GM21786 (cell line): Measurements from ENCODE around the gene PLCL1.

Source experiments
- ATAC-seq: cut with Tn5 transposase; IDR thresholded peaks from one replicate; pipeline ENCODE4 v1.9.1; 2021; ENCODE audit not compliant: unreplicated experiment

The PLCL1 gene

DNA sequence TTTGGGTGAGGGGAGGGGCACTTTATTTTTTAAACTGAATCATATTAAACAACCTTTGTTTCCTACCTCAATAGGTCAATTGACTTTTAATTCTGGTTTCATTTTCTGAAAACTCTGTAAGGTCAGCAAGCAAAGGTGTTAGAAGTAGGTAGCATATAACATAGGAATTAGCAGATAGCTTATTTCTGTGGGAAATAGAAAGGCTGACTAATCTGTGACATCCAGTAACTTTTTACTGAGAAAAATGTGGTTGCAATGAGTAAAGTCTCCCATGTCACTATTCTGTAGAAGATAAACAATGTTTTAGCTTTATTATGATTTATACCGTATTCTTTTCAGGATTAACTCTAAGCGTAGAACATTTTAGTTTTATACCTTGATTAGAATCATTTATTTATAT, 240.4 kb downstream of the PLCL1 start:
- ATAC-seq = no peak

GRCh38 chr2:198045227-198045626, 240.8 kb downstream of the PLCL1 start:
- ATAC-seq = no peak

- no peak for ATAC-seq
These were observed 248.3 kb downstream of the PLCL1 start for GRCh38 chr2:198052741-198053140.

DNA sequence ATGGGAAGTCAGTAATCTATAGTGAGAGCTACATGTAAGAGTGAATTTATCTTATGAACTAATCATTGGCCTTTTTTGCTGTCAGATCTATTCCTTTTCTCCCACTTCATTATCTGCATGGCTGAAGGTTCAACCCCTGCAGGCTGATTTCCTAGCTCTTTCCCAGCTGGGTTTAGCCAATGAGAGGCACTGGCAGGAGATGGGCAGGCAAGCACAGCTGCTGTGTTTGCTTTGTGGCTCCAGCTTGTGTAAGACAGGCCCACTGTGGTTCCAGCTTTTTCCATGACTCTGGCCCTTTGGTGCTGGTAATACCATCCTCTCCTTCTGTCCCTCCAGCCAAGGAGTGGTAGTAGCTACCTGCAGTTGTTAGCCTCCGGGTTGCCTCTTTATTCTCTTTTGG, 248.8 kb downstream of the PLCL1 start:
- ATAC-seq = no peak

- ATAC-seq = no peak
These were observed 249.4 kb downstream of the PLCL1 start for GRCh38 chr2:198053776-198054175.

DNA sequence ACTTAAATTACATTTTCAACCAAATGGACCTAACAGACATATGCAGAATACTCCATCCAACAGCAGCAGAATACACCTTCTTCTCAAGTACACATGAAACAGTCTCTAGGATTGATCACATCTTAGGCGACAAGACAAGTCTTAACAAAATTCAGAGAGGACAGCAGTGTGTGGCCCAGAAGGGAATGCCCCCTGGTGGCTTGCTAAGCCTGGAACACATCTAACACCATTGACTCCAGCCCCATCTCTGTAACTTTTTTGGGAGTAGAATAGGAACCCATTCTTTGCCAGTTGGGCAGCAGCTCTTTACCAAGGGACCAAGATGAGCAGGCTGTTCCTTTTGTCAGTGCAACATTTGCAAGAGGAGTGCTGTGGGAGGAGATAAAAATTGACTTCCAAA, 249.9 kb downstream of the PLCL1 start:
- ATAC-seq = peak; percentile 89

GRCh38 chr2:198055716-198056115, 251.3 kb downstream of the PLCL1 start:
- ATAC-seq = no peak

DNA sequence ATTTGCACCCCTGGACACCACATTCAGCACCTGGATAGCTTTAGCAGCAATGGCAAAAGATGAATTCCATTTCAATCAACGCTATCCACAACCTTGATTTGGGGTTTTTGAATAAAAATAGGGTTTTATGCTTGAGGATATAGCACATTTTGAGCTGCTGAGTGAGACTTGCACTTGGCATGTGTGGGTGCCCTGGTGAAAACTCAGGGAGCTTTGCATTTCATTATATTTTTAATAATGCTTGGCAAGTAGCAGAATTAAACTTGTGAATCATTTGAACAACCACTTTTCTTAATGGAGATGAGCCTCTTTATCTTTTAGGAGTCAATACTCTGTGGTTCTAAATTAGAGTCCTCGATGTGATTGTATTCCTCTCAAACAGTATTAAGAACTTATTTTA, 252.4 kb downstream of the PLCL1 start:
- ATAC-seq = no peak

DNA sequence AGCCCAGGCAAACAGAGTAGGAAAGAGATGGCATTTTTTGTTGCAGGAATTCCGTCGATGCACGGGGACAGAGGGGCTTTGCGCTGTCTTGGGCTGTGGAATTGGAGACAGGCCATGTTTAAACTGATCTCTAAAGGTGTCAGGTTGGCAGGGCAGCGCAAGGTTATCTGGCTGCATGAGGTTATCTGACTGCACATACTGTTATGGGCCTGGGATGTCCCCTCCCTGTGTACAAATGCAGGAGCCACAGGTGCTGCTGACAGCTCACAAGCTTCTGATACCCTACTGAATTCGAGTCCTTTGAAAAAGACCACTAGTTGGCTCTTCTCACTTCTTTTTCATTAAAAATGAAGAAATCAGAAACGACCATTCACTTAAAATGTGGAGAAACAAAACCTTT, 255.4 kb downstream of the PLCL1 start:
- no peak for ATAC-seq

GRCh38 chr2:198060277-198060676, 255.9 kb downstream of the PLCL1 start:
- ATAC-seq = no peak

DNA sequence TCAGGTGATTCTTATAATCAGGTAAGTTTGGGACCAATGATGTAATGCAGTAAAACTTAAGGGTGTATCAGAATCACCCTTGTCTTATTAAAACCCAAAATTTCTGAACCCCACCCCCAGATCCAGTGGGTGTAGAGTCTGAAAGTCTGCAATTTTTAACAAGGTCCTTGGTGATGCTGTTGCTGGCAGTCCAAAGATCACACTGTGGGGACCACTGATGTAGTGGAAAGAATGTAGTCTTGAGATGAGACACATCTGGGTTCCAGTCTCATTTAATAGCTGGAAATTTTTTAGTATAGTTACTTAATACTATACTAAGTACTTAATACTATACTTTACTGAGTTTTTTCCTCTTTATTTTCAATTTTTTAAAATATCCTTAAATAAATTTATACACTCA, 258.4 kb downstream of the PLCL1 start:
- ATAC-seq = no peak

DNA sequence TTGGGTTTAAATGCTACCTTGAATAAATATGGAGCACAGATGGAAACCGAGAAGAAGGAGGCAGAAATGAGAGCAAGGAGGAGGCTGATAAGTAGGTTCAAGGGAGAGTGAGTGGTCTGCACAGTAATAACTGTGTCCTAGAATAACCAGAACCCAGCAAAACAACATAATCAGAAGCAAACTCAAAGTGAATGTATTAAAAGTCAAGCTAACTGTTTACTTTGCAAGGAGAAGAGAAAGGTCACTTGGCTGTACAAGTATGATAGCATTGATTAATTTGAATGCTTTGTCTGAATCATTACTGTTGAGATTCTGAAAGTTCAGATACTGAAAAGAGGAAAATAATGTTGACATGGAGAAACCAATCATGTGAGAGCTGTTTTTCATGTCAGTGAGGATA, 258.8 kb downstream of the PLCL1 start:
- ATAC-seq = no peak

- ATAC-seq = no peak
These were observed 260.9 kb downstream of the PLCL1 start for GRCh38 chr2:198065322-198065721.

- no peak for ATAC-seq
These were observed 262.2 kb downstream of the PLCL1 start for GRCh38 chr2:198066597-198066996.

DNA sequence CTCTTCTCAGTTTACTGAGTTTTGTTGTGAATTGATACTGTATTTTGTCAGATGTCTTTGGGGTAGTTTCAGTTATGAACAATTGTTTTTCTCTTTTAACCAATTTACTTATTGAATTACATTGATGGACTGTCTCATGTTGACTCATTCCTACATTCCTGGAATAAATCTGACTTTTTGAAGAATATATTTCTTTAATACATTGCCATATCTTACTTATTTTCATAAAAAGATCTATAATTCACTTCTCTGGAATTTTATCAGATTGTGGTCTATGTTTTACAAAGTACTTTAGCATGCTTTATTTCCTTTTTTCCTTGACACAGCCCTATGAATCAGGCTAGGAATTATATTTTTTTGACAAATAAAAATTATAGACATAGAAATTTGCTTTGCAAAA, 268.3 kb downstream of the PLCL1 start:
- no peak for ATAC-seq

DNA sequence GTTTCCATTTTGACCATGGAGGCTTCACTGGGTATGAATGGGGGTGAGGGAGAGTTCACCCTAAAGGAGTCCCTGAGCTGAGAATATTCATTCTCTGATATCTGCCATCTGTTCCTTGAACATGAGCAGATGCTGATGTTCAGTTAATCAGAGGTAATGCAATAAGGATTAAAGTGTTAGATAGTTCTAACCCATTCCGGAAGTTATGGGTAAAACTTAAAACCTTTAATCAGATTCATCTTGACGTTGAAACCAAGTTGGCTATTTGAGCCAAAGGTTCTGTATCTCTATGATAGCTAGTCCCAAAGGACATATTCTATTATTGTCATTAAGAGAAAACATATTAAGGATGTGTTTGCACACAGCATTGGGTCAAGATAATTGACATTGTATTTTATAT, 268.9 kb downstream of the PLCL1 start:
- ATAC-seq = no peak

DNA sequence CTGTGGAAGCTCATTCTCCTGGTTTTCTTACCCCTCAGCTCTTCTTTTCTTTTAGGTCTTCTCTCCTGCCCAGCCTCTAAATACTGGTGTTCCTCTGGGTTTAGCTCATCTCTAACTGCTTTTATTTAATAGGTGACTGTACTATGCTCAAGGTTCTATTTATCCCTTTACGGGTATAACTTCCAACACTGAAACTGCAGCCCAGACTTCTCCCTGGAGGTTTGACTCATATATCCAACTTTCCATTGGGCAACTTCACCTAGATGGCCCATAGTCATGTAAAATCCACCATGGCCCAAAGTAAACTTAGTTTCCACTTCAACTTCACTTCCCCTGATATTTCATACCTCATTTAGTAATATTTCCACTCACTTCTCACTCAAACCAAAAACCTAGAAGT, 273.1 kb downstream of the PLCL1 start:
- ATAC-seq = no peak

DNA sequence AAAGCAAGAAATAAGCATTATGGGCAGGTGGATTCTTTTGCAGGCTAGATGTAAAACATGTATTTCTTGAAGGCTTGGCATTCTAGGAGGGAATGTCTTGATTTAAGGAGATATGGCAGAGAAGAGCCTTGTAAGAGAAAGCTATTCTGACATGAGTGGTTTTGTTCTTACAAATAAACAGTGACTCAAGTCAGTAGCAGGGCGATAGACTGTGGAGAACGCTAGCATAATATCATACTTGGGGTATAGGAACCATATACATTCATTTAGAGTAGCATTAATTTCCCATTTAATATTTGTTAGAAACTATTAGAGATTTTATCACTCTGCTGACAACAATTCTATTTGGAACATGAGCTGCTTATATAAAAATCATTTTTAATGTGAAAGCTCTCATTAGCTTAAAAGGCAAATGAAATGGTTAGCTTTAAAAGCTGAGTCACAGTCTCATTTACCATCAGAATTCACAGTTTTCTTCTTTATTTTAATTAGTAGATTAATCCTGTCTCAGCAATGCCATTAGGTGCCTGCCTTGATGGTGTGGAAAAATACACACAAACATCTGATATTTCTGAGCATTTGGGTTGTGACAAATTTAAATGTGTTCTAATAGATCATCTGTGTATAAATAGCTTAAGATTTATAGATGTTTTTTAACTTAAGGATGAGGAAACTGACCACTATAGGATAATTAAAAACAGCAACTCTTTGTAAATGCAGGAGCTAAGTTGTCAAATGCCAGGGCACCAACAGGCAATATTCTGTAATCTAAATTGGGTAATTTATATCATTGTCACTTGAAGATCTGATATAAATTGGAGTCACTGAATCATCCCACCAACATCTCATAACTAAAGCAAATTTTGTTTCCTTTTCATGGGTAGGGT, 276.7 kb downstream of the PLCL1 start:
- ATAC-seq = no peak

- no peak for ATAC-seq
These were observed 279.8 kb downstream of the PLCL1 start for GRCh38 chr2:198084156-198084555.

GRCh38 chr2:198096002-198096401, 291.6 kb downstream of the PLCL1 start:
- no peak for ATAC-seq

- ATAC-seq = no peak
These were observed 292.6 kb downstream of the PLCL1 start for GRCh38 chr2:198096965-198097364.

GRCh38 chr2:198097630-198098029, 293.2 kb downstream of the PLCL1 start:
- ATAC-seq = peak; percentile 76

DNA sequence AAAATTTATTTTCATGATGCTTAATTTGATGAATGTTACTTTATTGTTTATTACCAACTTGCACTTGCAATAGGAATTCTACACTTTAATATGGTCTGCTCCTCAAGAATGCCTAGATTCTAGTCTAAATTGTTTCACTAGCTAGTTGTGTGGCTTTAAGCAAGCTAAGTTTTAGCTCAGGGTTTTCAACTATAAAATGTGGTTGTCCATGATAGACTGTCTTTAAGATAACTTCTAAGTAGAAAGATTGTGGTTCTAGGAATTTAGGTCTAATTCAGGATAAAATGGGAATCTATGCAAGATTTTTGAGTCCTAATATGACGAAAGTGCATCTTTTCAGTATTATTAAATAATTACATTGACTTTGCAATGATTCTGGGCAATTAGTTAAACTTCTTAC, 294.0 kb downstream of the PLCL1 start:
- ATAC-seq = no peak
